HG03460 (cell line): ENCODE results near the gene RIMBP2.

Experiments
- ATAC-seq: cut with Tn5 transposase; IDR thresholded peaks from one replicate; pipeline ENCODE4 v1.9.1; 2021; ENCODE audit not compliant: unreplicated experiment

The RIMBP2 gene

GRCh38 chr12:130351326-130351725, 364.8 kb downstream of the RIMBP2 start:
- ATAC-seq: no peak

- no peak for ATAC-seq
Observed at GRCh38 chr12:130350715-130351114, 365.4 kb downstream of the RIMBP2 start.

- no peak for ATAC-seq
Observed at GRCh38 chr12:130347588-130347987, 368.5 kb downstream of the RIMBP2 start.
